ENCODE results near the gene NMD3.
"Not testable (repeated sequence)": the region's sequence is repeated elsewhere in the genome, so short reads cannot be mapped to it uniquely, and the experiment has no call there.

Gene NMD3

DNA sequence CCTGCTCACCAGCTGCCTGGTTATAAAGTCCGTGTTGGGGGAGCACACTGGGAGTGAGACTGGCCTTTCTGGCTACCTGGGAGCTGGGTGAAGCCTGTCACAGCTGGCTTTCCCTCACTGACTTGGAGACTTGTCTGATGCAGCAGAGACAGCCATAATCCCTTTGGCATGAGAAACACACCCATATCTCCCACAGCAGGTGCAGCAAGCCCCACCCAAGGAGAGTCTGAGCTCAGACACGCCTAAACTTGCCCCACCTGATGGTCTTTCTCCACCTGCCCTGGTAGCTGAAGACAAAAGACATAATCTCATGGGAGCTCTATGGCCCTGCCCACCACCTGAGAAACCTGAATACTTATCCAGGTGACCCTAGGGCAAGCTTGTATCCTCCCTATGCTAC, 54.8 kb downstream of the NMD3 start:
- no peak for DNase-seq (ENCODE audit: low read depth, low spot score)

DNA sequence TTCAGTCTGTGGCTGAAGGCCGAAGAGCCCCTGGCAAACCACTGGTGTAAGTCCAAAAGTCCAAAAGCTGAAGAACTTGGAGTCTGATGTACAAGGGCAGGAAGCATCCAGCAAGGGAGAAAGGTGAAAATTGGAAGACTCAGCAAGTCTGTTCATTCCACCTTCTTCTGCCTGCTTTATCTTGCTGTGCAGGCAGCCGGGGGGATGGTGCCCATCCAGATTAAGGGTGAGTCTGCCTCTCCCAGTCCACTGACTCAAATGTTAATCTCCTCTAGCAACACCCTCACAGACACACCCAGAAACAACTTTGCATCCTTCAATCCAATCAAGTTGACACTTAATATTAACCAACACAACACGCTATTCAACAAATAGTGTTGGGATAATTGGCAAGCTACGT, 61.3 kb downstream of the NMD3 start:
- not testable (repeated sequence) for DNase-seq (ENCODE audit: low read depth, low spot score)

DNA sequence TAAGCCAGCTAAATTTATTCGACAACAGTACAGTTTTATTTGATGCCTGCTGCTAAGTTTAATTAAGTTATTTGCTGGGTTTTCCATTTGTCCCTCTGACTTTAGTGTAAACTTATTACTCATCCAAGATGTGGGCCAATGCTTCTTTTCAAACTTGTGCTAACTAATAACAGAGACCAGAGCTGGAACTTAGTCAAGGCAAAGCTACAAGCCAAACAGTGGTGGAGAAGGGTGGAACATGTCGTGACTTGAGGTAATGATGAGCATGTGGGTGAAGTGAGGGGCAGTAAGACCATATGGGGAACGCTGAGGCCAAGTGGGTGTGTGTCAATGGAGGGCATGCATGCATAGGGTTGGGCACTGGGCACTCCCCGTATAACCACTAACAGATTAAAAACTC, 63.9 kb downstream of the NMD3 start:
- DNase-seq (ENCODE audit: low read depth, low spot score), result peak; percentile 33

DNA sequence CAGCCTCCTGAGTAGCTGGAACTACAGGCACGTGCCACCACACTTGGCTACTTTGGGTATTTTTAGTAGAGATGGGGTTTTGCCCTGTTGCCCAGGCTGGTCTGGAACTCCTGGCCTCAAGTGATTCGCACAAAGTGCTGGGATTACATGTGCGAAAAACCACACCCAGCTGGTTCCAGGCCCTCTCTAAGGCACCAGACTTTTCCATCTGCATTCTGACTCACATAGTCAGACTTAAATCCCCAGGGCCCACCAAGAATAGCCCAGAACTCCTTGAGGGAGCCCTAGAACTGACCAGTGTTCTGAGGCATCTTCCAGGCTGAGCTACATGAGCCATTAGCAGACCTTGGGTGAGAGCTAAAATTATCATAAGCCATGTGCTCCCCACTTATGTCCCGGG, 68.1 kb downstream of the NMD3 start:
- no peak for DNase-seq (ENCODE audit: low read depth, low spot score)

DNA sequence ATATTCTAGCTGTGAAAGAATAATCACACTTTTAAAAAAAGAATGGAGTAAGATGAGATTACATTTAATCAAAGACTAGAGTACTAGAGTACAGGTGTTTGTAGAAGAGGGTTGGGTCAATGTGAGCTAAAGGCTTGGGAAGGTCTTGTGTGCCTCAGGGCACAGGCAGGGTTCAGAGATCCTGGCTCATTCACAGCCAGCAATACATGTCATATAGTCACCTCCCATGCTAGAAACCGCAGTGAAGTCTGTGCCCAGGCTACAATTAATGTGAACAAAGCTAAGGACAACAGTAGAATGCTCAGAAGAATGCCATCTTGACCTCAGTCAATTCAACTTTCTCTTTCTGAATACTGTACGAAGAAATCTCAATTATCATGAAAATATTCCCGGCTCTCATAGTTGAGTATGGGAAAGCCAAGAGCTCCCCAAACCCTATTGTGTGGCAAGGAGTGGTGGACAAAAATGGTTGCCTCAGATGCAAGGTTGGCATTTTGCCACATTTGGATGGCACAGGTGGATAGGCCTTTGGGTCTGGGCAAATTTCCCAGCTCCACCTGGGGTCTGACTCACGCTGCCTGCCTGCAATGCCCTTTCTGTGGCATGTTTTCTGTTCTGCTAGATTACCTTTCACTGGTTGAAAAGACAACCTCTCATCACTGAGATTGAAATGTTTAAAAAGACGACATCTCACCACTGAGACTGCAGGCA, 70.2 kb downstream of the NMD3 start:
- DNase-seq (ENCODE audit: low read depth, low spot score), result peak; percentile 7

- no peak for DNase-seq (ENCODE audit: low read depth, low spot score)
These were observed 72.3 kb downstream of the NMD3 start for GRCh38 chr3:161293381-161293780.

DNA sequence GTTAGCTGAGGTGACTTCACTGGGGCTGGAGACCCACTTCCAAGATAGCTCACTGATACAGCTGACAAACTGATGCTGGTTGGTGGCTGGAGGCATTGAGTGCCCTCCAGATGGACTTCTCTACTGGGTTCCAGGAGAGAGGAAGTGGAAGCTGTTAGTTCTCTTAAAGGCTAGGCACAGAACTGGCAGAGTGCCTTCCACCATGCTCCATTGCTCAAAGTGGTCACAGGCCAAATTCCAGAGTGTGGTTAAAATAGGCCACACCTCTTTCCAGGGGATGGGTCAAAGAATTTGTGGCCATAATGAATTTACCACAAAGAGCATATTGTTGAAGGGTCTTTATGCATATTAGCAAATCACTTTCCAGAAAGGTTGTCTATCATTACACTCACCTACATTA, 74.2 kb downstream of the NMD3 start:
- peak; percentile 83 for DNase-seq (ENCODE audit: low read depth, low spot score)

GRCh38 chr3:161296814-161297213, 75.7 kb downstream of the NMD3 start:
- no peak for DNase-seq (ENCODE audit: low read depth, low spot score)

Measured in astrocyte of the hippocampus (primary cell).